ENCODE data around the gene IPO4.

Gene IPO4

DNA sequence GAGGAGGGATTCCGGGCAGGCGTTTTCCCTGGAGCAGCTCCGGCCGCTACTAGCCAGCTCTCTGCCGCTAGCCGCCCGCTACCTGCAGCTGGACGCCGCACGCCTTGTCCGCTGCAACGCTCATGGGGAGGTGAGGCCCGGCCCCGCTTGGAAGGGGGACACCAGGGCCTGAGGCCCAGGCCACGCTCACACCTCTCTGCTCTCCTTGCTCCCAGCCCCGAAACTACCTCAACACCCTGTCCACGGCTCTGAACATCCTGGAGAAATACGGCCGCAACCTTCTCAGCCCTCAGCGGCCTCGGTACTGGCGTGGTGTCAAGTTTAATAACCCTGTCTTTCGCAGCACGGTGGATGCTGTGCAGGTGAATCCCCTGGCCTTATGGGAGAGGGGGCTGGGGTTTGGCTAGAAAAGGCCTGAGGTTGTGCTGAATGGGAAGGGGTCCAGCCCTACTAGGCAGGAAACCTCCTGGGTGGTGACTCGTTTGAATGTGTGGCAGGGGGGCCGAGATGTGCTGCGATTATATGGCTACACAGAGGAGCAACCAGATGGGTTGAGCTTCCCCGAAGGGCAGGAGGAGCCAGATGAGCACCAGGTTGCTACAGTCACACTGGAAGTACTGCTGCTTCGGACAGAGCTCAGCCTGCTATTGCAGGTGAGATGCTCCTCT, 40.7 kb downstream of the IPO4 start:
- no peak for DNase-seq (ENCODE audit: low spot score)
- TF ChIP-seq, protein P1, sequence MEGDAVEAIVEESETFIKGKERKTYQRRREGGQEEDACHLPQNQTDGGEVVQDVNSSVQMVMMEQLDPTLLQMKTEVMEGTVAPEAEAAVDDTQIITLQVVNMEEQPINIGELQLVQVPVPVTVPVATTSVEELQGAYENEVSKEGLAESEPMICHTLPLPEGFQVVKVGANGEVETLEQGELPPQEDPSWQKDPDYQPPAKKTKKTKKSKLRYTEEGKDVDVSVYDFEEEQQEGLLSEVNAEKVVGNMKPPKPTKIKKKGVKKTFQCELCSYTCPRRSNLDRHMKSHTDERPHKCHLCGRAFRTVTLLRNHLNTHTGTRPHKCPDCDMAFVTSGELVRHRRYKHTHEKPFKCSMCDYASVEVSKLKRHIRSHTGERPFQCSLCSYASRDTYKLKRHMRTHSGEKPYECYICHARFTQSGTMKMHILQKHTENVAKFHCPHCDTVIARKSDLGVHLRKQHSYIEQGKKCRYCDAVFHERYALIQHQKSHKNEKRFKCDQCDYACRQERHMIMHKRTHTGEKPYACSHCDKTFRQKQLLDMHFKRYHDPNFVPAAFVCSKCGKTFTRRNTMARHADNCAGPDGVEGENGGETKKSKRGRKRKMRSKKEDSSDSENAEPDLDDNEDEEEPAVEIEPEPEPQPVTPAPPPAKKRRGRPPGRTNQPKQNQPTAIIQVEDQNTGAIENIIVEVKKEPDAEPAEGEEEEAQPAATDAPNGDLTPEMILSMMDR (IDR thresholded peaks at IDR 0.05; ENCODE audit: borderline replicate concordance, control extremely low read depth, extremely low read depth, insufficient read depth, missing control alignments): no peak
- in situ Hi-C loops (cut with MboI; ENCODE audit: low sequenced_read_pairs, unreplicated experiment): no loop called here

DNA sequence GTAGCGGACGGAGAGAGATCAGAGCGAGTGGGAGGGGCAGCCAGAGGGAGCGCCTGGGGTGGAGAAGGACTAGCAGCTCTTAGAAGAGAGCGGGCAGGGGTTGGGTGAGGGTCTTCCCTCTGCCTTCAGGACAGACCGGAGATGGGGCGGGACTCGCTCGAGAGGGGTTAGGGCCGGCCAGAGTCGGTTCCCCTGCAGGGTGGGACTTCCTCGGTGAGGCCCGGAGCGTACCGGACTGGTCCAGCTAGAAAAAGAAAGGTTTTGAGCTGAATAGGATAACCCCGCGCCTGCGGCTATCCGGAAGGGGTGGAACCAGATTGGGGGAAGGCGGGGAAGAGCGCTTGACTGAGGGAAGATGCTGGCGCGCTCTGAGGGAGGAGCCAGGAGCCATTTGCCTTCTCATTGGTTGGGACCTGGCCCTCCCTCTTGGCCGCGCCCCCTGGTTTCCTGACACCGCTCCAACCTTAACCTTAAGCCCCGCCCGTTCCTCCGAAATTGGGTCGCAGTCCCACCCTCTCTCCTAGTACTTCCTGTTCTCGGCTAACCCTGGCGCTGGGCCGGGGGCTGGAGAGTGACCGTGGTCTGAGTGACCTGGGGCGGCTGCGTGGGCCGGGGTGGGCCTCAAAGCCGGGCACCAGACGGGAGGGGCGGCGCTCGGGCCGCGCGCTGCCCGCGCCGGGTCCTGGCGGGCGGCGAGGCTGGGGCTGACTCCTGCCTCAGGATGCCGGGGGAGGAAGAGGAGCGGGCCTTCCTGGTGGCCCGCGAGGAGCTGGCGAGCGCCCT, 41.4 kb downstream of the IPO4 start, which contains the start of gene RNF31:
Gene RNF31, plus strand, starts transcription at position 521 of the 783 bp plus-strand sequence. Its CDS starts 201 bp downstream, at position 722.
- in situ Hi-C loops (cut with MboI; ENCODE audit: low sequenced_read_pairs, unreplicated experiment): no loop called here
- DNase-seq (ENCODE audit: low spot score): peak; percentile 98
- TF ChIP-seq, protein P1 (IDR thresholded peaks at IDR 0.05; ENCODE audit: borderline replicate concordance, control extremely low read depth, extremely low read depth, insufficient read depth, missing control alignments): no peak

DNA sequence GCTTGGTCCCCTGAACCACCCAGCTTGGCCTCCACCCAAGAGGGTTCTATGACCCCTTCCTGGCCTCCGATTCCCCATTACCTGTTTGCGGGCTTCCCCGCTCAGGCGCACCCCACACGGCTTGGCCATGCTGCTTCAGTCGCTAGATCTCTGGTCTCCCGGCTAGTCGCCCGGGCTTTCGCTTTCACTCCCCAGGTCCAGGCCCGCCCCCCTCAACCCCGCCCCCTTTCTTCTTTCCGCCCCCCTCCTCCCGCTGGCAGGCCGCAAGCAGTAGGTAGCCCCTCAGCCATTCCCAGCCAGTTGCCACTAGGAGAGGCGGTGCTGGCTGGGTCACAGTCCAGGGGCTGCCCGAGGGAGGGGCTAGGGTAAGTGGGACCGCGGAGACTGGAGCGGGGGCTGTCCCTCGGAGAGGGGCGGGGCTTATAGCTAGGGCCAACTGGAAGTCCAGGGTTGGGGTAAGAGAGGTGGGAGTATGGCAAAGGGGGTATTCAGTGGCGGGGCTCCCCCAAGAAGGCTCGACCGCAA, 42.1 kb downstream of the IPO4 start, which contains the start of gene PSME2:
Gene PSME2, minus strand, starts transcription at position 158 of the 525 bp plus-strand sequence. Its CDS starts 29 bp downstream, at position 129.
- in situ Hi-C loops (cut with MboI; ENCODE audit: low sequenced_read_pairs, unreplicated experiment): no loop called here
- DNase-seq (ENCODE audit: low spot score): peak; percentile 97
- TF ChIP-seq, protein P1 (IDR thresholded peaks at IDR 0.05; ENCODE audit: borderline replicate concordance, control extremely low read depth, extremely low read depth, insufficient read depth, missing control alignments): no peak

DNA sequence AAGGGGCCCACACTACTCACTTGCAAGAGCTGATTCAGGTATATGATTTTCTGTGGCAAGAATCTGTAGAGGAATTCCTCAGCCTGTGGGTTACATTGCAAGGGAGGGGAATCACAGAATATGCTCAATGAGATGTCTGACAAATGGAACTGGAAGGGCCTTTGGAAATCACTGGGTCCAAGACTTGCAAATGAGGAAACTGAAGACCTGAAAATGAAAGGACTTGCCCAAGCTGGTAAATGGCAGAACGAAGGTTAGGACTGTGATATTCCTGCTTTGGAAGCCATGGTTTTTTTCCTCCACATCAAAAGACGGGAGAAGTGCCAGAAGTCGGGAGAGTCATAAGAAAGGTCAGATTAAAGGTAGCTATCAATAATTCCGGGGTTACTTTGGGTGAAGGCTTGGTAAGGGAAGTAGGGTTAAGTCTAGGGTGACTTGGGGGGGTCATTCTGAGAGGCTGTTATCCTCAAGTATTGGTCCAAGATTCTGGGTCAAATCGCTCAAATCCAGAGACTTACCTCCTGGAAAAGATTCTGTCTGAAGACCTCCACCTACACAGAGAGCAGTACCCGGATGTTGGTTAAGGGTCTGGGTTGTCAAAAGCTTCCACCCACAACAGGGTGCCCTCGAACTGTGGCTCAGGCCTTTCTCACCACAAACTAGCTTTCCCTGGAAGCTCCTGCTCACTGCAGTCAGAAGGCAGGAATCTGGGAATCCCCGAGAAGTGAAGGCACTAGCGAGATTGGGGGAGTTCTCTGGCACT, 42.7 kb downstream of the IPO4 start:
- in situ Hi-C loops (cut with MboI; ENCODE audit: low sequenced_read_pairs, unreplicated experiment): no loop called here
- TF ChIP-seq, protein P1 (IDR thresholded peaks at IDR 0.05; ENCODE audit: borderline replicate concordance, control extremely low read depth, extremely low read depth, insufficient read depth, missing control alignments): no peak
- DNase-seq (ENCODE audit: low spot score): no peak

GRCh38 chr14:24145219-24145618, 43.4 kb downstream of the IPO4 start:
- DNase-seq (ENCODE audit: low spot score): no peak
- TF ChIP-seq, protein P1 (IDR thresholded peaks at IDR 0.05; ENCODE audit: borderline replicate concordance, control extremely low read depth, extremely low read depth, insufficient read depth, missing control alignments): no peak
- in situ Hi-C loops (cut with MboI; ENCODE audit: low sequenced_read_pairs, unreplicated experiment): no loop called here

DNA sequence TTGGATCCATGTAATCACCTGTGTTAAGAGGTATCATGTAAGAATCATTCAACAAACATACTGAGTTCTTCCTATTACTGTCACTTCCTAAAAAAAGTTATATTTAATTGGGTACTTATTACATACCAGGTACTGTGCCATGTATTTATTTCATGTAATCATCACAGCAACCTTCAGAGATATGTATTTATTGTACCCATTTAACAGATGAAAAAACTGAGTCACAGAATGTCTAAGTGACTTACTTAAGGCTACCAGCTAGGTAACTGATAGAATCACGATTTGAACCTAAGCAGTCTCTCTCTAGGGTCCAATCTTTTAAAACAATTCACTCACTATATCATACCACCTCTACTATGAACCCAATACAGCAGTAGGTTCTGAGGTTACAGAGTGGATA, 44.2 kb downstream of the IPO4 start:
- DNase-seq (ENCODE audit: low spot score): no peak
- in situ Hi-C loops (cut with MboI; ENCODE audit: low sequenced_read_pairs, unreplicated experiment): no loop called here
- TF ChIP-seq, protein P1 (IDR thresholded peaks at IDR 0.05; ENCODE audit: borderline replicate concordance, control extremely low read depth, extremely low read depth, insufficient read depth, missing control alignments): no peak

Measured in GM13976 (cell line).